Endodermal cell (in vitro differentiated cells): ENCODE measurements around the gene MAN1B1. TPM values are rescaled to one million over a fixed set of nuclear protein-coding genes. Genes with fewer than 3 reads are reported as not detected.
"Not testable (repeated sequence)": the region's sequence is repeated elsewhere in the genome, so short reads cannot be mapped to it uniquely, and the experiment has no call there.

Experiments
- DNase-seq: peaks from one replicate; pipeline ENCODE4 v3.0.0-alpha.2; 2017
- H3K27ac ChIP-seq: 2 replicates; pipeline ENCODE4 v1.5.1; 2013; ENCODE audit warnings: mild to moderate bottlenecking, low read depth, low read length, moderate library complexity
- H3K27me3 ChIP-seq: 2 replicates; pipeline ENCODE4 v1.6.1; 2013; ENCODE audit warnings: mild to moderate bottlenecking, low read length, moderate library complexity; ENCODE audit not compliant: insufficient read depth, control insufficient read depth, poor library complexity, severe bottlenecking
- H3K36me3 ChIP-seq: 2 replicates; pipeline ENCODE4 v1.7.0; 2013; ENCODE audit warnings: mild to moderate bottlenecking, low read length, moderate library complexity; ENCODE audit not compliant: control insufficient read depth, insufficient read depth
- H3K4me1 ChIP-seq: one replicate; pipeline ENCODE4 v1.7.0; 2013; ENCODE audit warnings: low read length; ENCODE audit not compliant: control insufficient read depth, insufficient read depth
- H3K4me3 ChIP-seq: 2 replicates; pipeline ENCODE4 v1.5.1; 2013; ENCODE audit warnings: mild to moderate bottlenecking, low read length, moderate library complexity
- H3K9ac ChIP-seq: 2 replicates; pipeline ENCODE4 v1.6.1; 2013; ENCODE audit warnings: mild to moderate bottlenecking, low read length, moderate library complexity; ENCODE audit not compliant: poor library complexity, severe bottlenecking; ENCODE audit errors: extremely low read depth
- H3K9me3 ChIP-seq: 2 replicates; pipeline ENCODE4 v1.6.1; 2013; ENCODE audit warnings: mild to moderate bottlenecking, low read length, moderate library complexity; ENCODE audit not compliant: control insufficient read depth
- H3K27ac Mint-ChIP-seq: 2 replicates; pipeline ENCODE4 v1.8.0; 2020; ENCODE audit warnings: mixed read lengths
- H3K27me3 Mint-ChIP-seq: 2 replicates; pipeline ENCODE4 v1.8.0; 2021; ENCODE audit warnings: mild to moderate bottlenecking, mixed read lengths; ENCODE audit not compliant: insufficient read depth
- H3K36me3 Mint-ChIP-seq: 2 replicates; pipeline ENCODE4 v1.8.0; 2020; ENCODE audit warnings: low read depth, mixed read lengths
- H3K4me1 Mint-ChIP-seq: 2 replicates; pipeline ENCODE4 v1.8.0; 2020; ENCODE audit warnings: mixed read lengths
- H3K4me3 Mint-ChIP-seq: 2 replicates; pipeline ENCODE4 v1.8.0; 2020; ENCODE audit warnings: mild to moderate bottlenecking, moderate library complexity, mixed read lengths
- H3K9me3 Mint-ChIP-seq: 2 replicates; pipeline ENCODE4 v1.8.0; 2020; ENCODE audit warnings: mild to moderate bottlenecking, mixed read lengths
- CTCF ChIP-seq: fragments of 200-600 bp; sonication (generic); conservative IDR thresholded peaks from 2 replicates; pipeline ENCODE4 v1.5.0; 2021; ENCODE audit warnings: antibody characterized with exemption, mild to moderate bottlenecking
- WGBS, 2 experiments: methylation state at CpG; one replicate each; pipeline versions ENCODE4 v1.1.5 to v1.1.7; 2013; ENCODE audit warnings: missing lambda C conversion rate in 2 of 2, mixed read lengths in 1 of 2; ENCODE audit not compliant: insufficient coverage in 1 of 2, insufficient read length in 1 of 2; 5-methylcytosine and 5-hydroxymethylcytosine counted together
- total RNA-seq, 2 donors: library from RNA; stranded (reverse); fragmentation: NEBNext Ultra II Directional in 1 of 2; extraction: Animal tissue kit (Norgen Biotek cat#: 25700) in 1 of 2; gene quantifications; 2 replicates in 1 of 2; 3 replicates in 1 of 2; pipeline ENCODE4 v1.2.1, GENCODE V29; 2021

MAN1B1 gene
- total RNA-seq, 2 donors from 2014 or later: 62.1 to 63.5 TPM

- Histone ChIP-seq H3K4me3 (no peak overlapping the region), H3K4me1 (peaks cover 4% of the 10 kb centered on the region), H3K36me3 (no peaks in the 10 kb centered on the region), H3K27ac (no peak overlapping the region), H3K27me3 (peaks cover 28% of the 10 kb centered on the region), H3K9ac (no peak overlapping the region), H3K9me3 (no peaks in the 10 kb centered on the region)
- Mint-ChIP-seq H3K27ac (no peak overlapping the region), H3K4me3 (no peak overlapping the region), H3K36me3 (no peaks in the 10 kb centered on the region), H3K9me3 (peaks cover 7% of the 10 kb centered on the region), H3K27me3 (peaks cover 46% of the 10 kb centered on the region), H3K4me1 (peaks cover 7% of the 10 kb centered on the region)
- DNase-seq: no peak
- TF ChIP-seq CTCF: no peak
- WGBS, 2 experiments: 81 to 91% methylated on average over 7 to 15 of the region's 15 CpGs
Observed at GRCh38 chr9:137117269-137117731, 30.5 kb downstream of the MAN1B1 start.

- not testable (repeated sequence) for H3K4me1 Mint-ChIP-seq, H3K9ac ChIP-seq, H3K27ac Mint-ChIP-seq, H3K9me3 ChIP-seq, H3K36me3 Mint-ChIP-seq, H3K36me3 ChIP-seq, H3K27ac ChIP-seq, H3K9me3 Mint-ChIP-seq, H3K4me1 ChIP-seq, H3K4me3 ChIP-seq, H3K4me3 Mint-ChIP-seq, DNase-seq
- peaks cover 24% of the 10 kb centered on the region for H3K27me3 ChIP-seq
- H3K27me3 Mint-ChIP-seq: peaks cover 41% of the 10 kb centered on the region
- WGBS, 2 experiments: 76 to 88% methylated on average over 8 to 11 of the region's 12 CpGs
Observed at GRCh38 chr9:137118092-137118603, 31.4 kb downstream of the MAN1B1 start.

GRCh38 chr9:137121927-137122795 lies 35.4 kb downstream of the MAN1B1 start:
- not testable (repeated sequence) for H3K27ac Mint-ChIP-seq, H3K27ac ChIP-seq, H3K9ac ChIP-seq, H3K27me3 Mint-ChIP-seq, H3K4me1 ChIP-seq, H3K36me3 ChIP-seq, DNase-seq, H3K27me3 ChIP-seq, H3K4me3 Mint-ChIP-seq, H3K4me3 ChIP-seq, H3K9me3 Mint-ChIP-seq, H3K9me3 ChIP-seq, H3K36me3 Mint-ChIP-seq, H3K4me1 Mint-ChIP-seq
- 82 to 87% methylated on average over 12 to 21 of the region's 25 CpGs for WGBS, 2 experiments

GRCh38 chr9:137122796-137123467 lies 36.1 kb downstream of the MAN1B1 start:
- DNase-seq: not testable (repeated sequence)
- WGBS, 2 experiments: 89 to 93% methylated on average over 12 to 15 of the region's 16 CpGs

More at GRCh38 chr9:137122796-137123467, 36.1 kb downstream of the MAN1B1 start:
- not testable (repeated sequence) for H3K9ac ChIP-seq, H3K4me1 Mint-ChIP-seq, H3K4me3 Mint-ChIP-seq, H3K27ac ChIP-seq, H3K36me3 Mint-ChIP-seq, H3K4me1 ChIP-seq, H3K36me3 ChIP-seq, H3K27me3 Mint-ChIP-seq, H3K9me3 Mint-ChIP-seq, H3K9me3 ChIP-seq, H3K4me3 ChIP-seq, H3K27me3 ChIP-seq, H3K27ac Mint-ChIP-seq
